Esophagus mucosa (tissue), 1 donor: ENCODE results near the gene MMP24. TPM values are rescaled to one million over a fixed set of nuclear protein-coding genes. Genes with fewer than 3 reads are reported as not detected.
"Not testable (repeated sequence)": the region's sequence is repeated elsewhere in the genome, so short reads cannot be mapped to it uniquely, and the experiment has no call there.

Source experiments
- ATAC-seq: fragments of 200-7000 bp; cut with Tn5 transposase; one replicate; pipeline ENCODE4 v1.9.1; 2020
- total RNA-seq: library from RNA; stranded (reverse); gene quantifications from one replicate; pipeline ENCODE4 v1.2.4, GENCODE V29; 2023
- donor health status: DM: yes; HTN: yes; CAD: no.

MMP24 gene
- total RNA-seq, 1 donor from 2014 or later: 0.08 TPM

GRCh38 chr20:35314816-35315631, 88.5 kb downstream of the MMP24 start:
- ATAC-seq: no peak

GRCh38 chr20:35315632-35316020, 89.1 kb downstream of the MMP24 start:
- not testable (repeated sequence) for ATAC-seq

DNA sequence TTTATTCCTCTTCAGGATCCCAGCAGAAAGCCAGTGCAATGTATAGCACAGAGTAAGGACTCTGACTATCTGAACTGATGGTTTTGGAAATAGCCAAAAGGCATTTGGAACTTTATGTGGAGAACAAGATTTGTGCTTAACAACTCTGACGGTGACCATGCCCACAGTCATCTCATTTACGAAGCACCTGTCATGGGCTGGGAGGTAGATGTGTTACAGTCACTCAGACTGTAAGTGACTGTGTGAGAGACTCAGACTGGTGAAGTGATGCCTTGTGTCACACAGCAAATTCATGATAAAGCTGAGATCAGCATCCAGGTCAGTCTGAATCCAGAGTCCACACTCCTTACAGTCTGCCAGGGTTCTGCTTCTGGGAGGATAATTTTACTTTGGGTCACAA, 89.6 kb downstream of the MMP24 start:
- no peak for ATAC-seq

- peak; percentile 22 for ATAC-seq
Observed at GRCh38 chr20:35317416-35318210, 91.1 kb downstream of the MMP24 start.

- peak; percentile 95 for ATAC-seq
Observed at GRCh38 chr20:35318502-35319157, 92.1 kb downstream of the MMP24 start.

DNA sequence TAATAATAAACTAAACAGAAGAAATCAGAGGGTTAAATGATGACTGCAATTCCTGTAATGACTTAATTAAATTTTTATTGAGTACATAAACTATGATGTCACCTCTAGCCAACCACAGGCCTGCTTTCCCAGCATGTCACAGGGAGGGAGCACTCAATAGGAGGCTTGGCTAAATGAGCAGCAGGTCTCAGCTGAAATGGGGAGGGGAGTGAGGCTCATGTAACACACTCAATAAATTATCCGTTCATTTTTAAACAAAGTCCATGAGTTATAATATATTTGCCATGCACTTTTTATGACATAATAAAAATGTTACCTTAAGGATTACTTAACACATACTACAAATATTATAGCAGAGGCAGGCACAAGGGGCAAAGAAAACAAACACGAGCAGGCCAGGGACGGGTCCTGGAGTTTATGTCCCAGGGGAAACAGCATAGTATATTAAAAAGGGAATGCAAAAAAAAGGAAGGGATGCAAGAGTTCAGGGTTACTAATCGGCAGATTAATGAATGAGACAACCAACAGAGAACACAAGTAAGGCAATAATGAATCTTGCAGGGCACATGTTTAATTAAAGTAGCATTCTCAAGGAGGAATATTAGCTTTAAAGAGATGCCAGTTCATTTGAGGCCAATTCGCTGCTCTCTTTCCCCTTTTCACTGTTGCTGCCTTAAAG, 92.8 kb downstream of the MMP24 start:
- peak; percentile 24 for ATAC-seq

- ATAC-seq: peak; percentile 12
Observed at GRCh38 chr20:35319871-35320197, 93.3 kb downstream of the MMP24 start.

- no peak for ATAC-seq
Observed at GRCh38 chr20:35320396-35321126, 94.1 kb downstream of the MMP24 start.

GRCh38 chr20:35325401-35325800, 98.9 kb downstream of the MMP24 start:
- ATAC-seq: no peak

- no peak for ATAC-seq
Observed at GRCh38 chr20:35326021-35326739, 99.7 kb downstream of the MMP24 start.

Other genes starting within 250 kb of the MMP24 start
- 29.8 TPM for gene TRPC4AP, start 133.9 kb upstream of the MMP24 start, total RNA-seq
- 13.7 TPM for gene EDEM2, start 79.4 kb upstream of the MMP24 start, total RNA-seq
- 8.1 TPM for gene PROCR, start 54.6 kb upstream of the MMP24 start, total RNA-seq
- 57.6 TPM for gene MMP24OS, start 51.4 kb downstream of the MMP24 start, total RNA-seq
- 256 TPM for gene EIF6, start 58.1 kb downstream of the MMP24 start, total RNA-seq
- gene FAM83C, start 65.7 kb downstream of the MMP24 start, total RNA-seq: 39.1 TPM
- 32.5 TPM for gene UQCC1, start 185.3 kb downstream of the MMP24 start, total RNA-seq
- not detected for gene GDF5, start 211.5 kb downstream of the MMP24 start, total RNA-seq
- 13.6 TPM for gene CEP250, start 228.9 kb downstream of the MMP24 start, total RNA-seq